Astrocyte (in vitro differentiated cells and primary cell): ENCODE data around the gene HNF4A. TPM values are rescaled to one million over a fixed set of nuclear protein-coding genes. Genes with fewer than 3 reads are reported as not detected.
A peak's percentile ranks its signal among the peaks of the same experiment; 100 is the strongest.
"Not testable (repeated sequence)": the region's sequence is repeated elsewhere in the genome, so short reads cannot be mapped to it uniquely, and the experiment has no call there.

ENCODE experiments used
- DNase-seq: peaks from one replicate; pipeline ENCODE4 v3.0.0-alpha.2; 2010; ENCODE audit warnings: low read depth
- FAIRE-seq: peaks from 2 replicates; lab custom pipeline; 2011; peaks lifted over from hg19 to GRCh38; lab: Jason Lieb, UNC
- H2AFZ ChIP-seq: 2 replicates; pipeline ENCODE4 v1.6.0; 2012; ENCODE audit warnings: low read depth, low read length, inconsistent platforms
- H3K27ac ChIP-seq: 2 replicates; pipeline ENCODE4 v1.5.1; 2011; ENCODE audit warnings: low read depth, low read length, inconsistent platforms
- H3K27me3 ChIP-seq: 2 replicates; pipeline ENCODE4 v1.6.0; 2011; ENCODE audit warnings: low read length, inconsistent platforms; ENCODE audit not compliant: insufficient read depth
- H3K36me3 ChIP-seq: 2 replicates; pipeline ENCODE4 v1.5.1; 2011; ENCODE audit warnings: low read length, inconsistent platforms; ENCODE audit not compliant: insufficient read depth
- H3K4me1 ChIP-seq: 2 replicates; pipeline ENCODE4 v1.5.1; 2011; ENCODE audit warnings: low read length, inconsistent platforms; ENCODE audit not compliant: insufficient read depth
- H3K4me2 ChIP-seq: 2 replicates; pipeline ENCODE4 v1.6.0; 2012; ENCODE audit warnings: low read length, inconsistent platforms
- H3K4me3 ChIP-seq: 2 replicates; pipeline ENCODE4 v1.5.1; 2011; ENCODE audit warnings: low read depth, mild to moderate bottlenecking, low read length, inconsistent platforms; ENCODE audit not compliant: insufficient read depth
- H3K79me2 ChIP-seq: 2 replicates; pipeline ENCODE4 v1.6.0; 2012; ENCODE audit warnings: mild to moderate bottlenecking, low read length, inconsistent platforms; ENCODE audit not compliant: insufficient read depth
- H3K9ac ChIP-seq: 2 replicates; pipeline ENCODE4 v1.6.0; 2012; ENCODE audit warnings: mild to moderate bottlenecking, low read length, inconsistent platforms
- H3K9me3 ChIP-seq: 2 replicates; pipeline ENCODE4 v1.5.1; 2012; ENCODE audit warnings: low read depth, mild to moderate bottlenecking, low read length, inconsistent platforms; ENCODE audit not compliant: insufficient read depth
- H4K20me1 ChIP-seq: 2 replicates; pipeline ENCODE4 v1.6.0; 2012; ENCODE audit warnings: low read length, inconsistent platforms; ENCODE audit not compliant: insufficient read depth
- H3K27ac Mint-ChIP-seq: one replicate; pipeline ENCODE4 v1.8.0; 2021; ENCODE audit warnings: mild to moderate bottlenecking, mixed read lengths; ENCODE audit not compliant: unreplicated experiment
- H3K27me3 Mint-ChIP-seq: one replicate; pipeline ENCODE4 v1.8.0; 2021; ENCODE audit warnings: low read depth, mixed read lengths; ENCODE audit not compliant: unreplicated experiment
- H3K36me3 Mint-ChIP-seq: one replicate; pipeline ENCODE4 v1.8.0; 2021; ENCODE audit warnings: low read depth, mixed read lengths; ENCODE audit not compliant: unreplicated experiment
- H3K4me1 Mint-ChIP-seq: one replicate; pipeline ENCODE4 v1.8.0; 2021; ENCODE audit warnings: low read depth, mixed read lengths; ENCODE audit not compliant: unreplicated experiment
- H3K4me3 Mint-ChIP-seq: one replicate; pipeline ENCODE4 v1.8.0; 2021; ENCODE audit warnings: mild to moderate bottlenecking, moderate library complexity, mixed read lengths; ENCODE audit not compliant: unreplicated experiment
- H3K9me3 Mint-ChIP-seq: one replicate; pipeline ENCODE4 v1.8.0; 2021; ENCODE audit warnings: mild to moderate bottlenecking, mixed read lengths; ENCODE audit not compliant: unreplicated experiment
- CTCF ChIP-seq: IDR thresholded peaks from 2 replicates; pipeline ENCODE4 v1.5.1; 2011; ENCODE audit warnings: low read depth, mild to moderate bottlenecking, inconsistent platforms, low read length, moderate library complexity; ENCODE audit not compliant: insufficient read depth
- EZH2 ChIP-seq: IDR thresholded peaks from 2 replicates; pipeline ENCODE4 v1.6.1; 2012; ENCODE audit warnings: mild to moderate bottlenecking, low read length, inconsistent platforms; ENCODE audit not compliant: insufficient read depth
- total RNA-seq: library from RNA; stranded (reverse); gene quantifications from 2 replicates; pipeline ENCODE4 v1.2.1, GENCODE V29; 2021

The HNF4A gene
- total RNA-seq, 1 donor from 2014 or later = not detected

GRCh38 chr20:44326391-44327159 lies 28.9 kb upstream of the HNF4A start:
- H3K9me3 Mint-ChIP-seq = no peaks in the 10 kb centered on the region

GRCh38 chr20:44327748-44328147 lies 27.8 kb upstream of the HNF4A start:
- H3K36me3 Mint-ChIP-seq, H3K4me3 ChIP-seq, H3K4me1 Mint-ChIP-seq, H3K27me3 Mint-ChIP-seq, H3K36me3 ChIP-seq, H4K20me1 ChIP-seq, H3K79me2 ChIP-seq, H3K9me3 Mint-ChIP-seq, H3K4me1 ChIP-seq, DNase-seq, H3K27ac ChIP-seq, H3K27ac Mint-ChIP-seq, H3K4me2 ChIP-seq, H3K9ac ChIP-seq, H3K9me3 ChIP-seq, FAIRE-seq, H3K27me3 ChIP-seq, H2AFZ ChIP-seq, H3K4me3 Mint-ChIP-seq: not testable (repeated sequence)

More at GRCh38 chr20:44326391-44327159, 28.9 kb upstream of the HNF4A start:
- Histone ChIP-seq H3K4me2 (peak overlapping the region; percentile 70), H3K36me3 (no peaks in the 10 kb centered on the region), H3K9me3 (no peaks in the 10 kb centered on the region), H3K9ac (no peak overlapping the region), H3K27me3 (no peaks in the 10 kb centered on the region), H3K27ac (no peak overlapping the region), H4K20me1 (no peaks in the 10 kb centered on the region), H3K79me2 (no peaks in the 10 kb centered on the region), H3K4me1 (no peaks in the 10 kb centered on the region), H3K4me3 (no peak overlapping the region), H2AFZ (peak overlapping the region; percentile 41)
- no peaks in the 10 kb centered on the region for H3K36me3 Mint-ChIP-seq
- peaks cover 6% of the 10 kb centered on the region for H3K27me3 Mint-ChIP-seq
- TF ChIP-seq CTCF = no peak
- TF ChIP-seq EZH2 = no peak
- no peak for FAIRE-seq
- no peak overlapping the region for H3K27ac Mint-ChIP-seq
- DNase-seq = no peak
- no peak overlapping the region for H3K4me3 Mint-ChIP-seq
- no peaks in the 10 kb centered on the region for H3K4me1 Mint-ChIP-seq

GRCh38 chr20:44328428-44328827 lies 27.1 kb upstream of the HNF4A start:
- Histone ChIP-seq H3K36me3 (no peaks in the 10 kb centered on the region), H3K9me3 (no peaks in the 10 kb centered on the region), H3K9ac (no peak overlapping the region), H3K4me1 (no peaks in the 10 kb centered on the region), H3K4me3 (no peak overlapping the region), H2AFZ (no peak overlapping the region), H3K27ac (no peak overlapping the region), H4K20me1 (no peaks in the 10 kb centered on the region), H3K27me3 (peaks cover 1% of the 10 kb centered on the region), H3K79me2 (no peaks in the 10 kb centered on the region), H3K4me2 (no peak overlapping the region)
- H3K36me3 Mint-ChIP-seq = no peaks in the 10 kb centered on the region
- no peak overlapping the region for H3K4me3 Mint-ChIP-seq
- peaks cover 9% of the 10 kb centered on the region for H3K27me3 Mint-ChIP-seq
- DNase-seq (no peak), FAIRE-seq (no peak)
- no peaks in the 10 kb centered on the region for H3K9me3 Mint-ChIP-seq
- no peak overlapping the region for H3K27ac Mint-ChIP-seq
- peaks cover under 1% of the 10 kb centered on the region for H3K4me1 Mint-ChIP-seq
- TF ChIP-seq CTCF (no peak), EZH2 (no peak)
